Mesothelial cell of epicardium (in vitro differentiated cells): Measurements from ENCODE around the gene PJA1. TPM values are rescaled to one million over a fixed set of nuclear protein-coding genes. Genes with fewer than 3 reads are reported as not detected.

Experiments used
- DNase-seq, 2 experiments: peaks; one replicate each; pipeline ENCODE4 v3.0.0; 2021; ENCODE audit warnings: low spot score in 2 of 2; ENCODE audit not compliant: unreplicated experiment in 2 of 2
- H3K27ac Mint-ChIP-seq: 2 replicates; pipeline ENCODE4 v1.8.0; 2021; ENCODE audit warnings: mixed read lengths
- H3K27me3 Mint-ChIP-seq: 2 replicates; pipeline ENCODE4 v1.8.0; 2021; ENCODE audit warnings: low read depth, mixed read lengths
- H3K36me3 Mint-ChIP-seq: 2 replicates; pipeline ENCODE4 v1.8.0; 2021; ENCODE audit warnings: mixed read lengths
- H3K4me1 Mint-ChIP-seq: 2 replicates; pipeline ENCODE4 v1.8.0; 2021; ENCODE audit warnings: mixed read lengths
- H3K4me3 Mint-ChIP-seq: 2 replicates; pipeline ENCODE4 v1.8.0; 2021; ENCODE audit warnings: mild to moderate bottlenecking, moderate library complexity, mixed read lengths
- H3K9me3 Mint-ChIP-seq: 2 replicates; pipeline ENCODE4 v1.8.0; 2021; ENCODE audit warnings: mixed read lengths
- CTCF ChIP-seq: fragments of 200-600 bp; sonication (generic); IDR thresholded peaks from one replicate; pipeline ENCODE4 v1.5.0; 2021; ENCODE audit warnings: antibody characterized with exemption; ENCODE audit not compliant: unreplicated experiment
- total RNA-seq: library from RNA; stranded (reverse); gene quantifications from 3 replicates; pipeline ENCODE4 v1.2.1, GENCODE V29; 2021

Gene PJA1
- total RNA-seq, 1 donor from 2014 or later = 37.5 TPM

- Mint-ChIP-seq H3K36me3 (no peaks in the 10 kb centered on the region), H3K9me3 (peaks cover 14% of the 10 kb centered on the region), H3K27ac (peak overlapping the region; percentile 47), H3K27me3 (no peaks in the 10 kb centered on the region), H3K4me1 (peaks cover 2% of the 10 kb centered on the region), H3K4me3 (no peak overlapping the region)
- no peak for TF ChIP-seq CTCF
- no peak for DNase-seq
Observed at GRCh38 chrX:69203638-69204037, 38.4 kb upstream of the PJA1 start.

DNA sequence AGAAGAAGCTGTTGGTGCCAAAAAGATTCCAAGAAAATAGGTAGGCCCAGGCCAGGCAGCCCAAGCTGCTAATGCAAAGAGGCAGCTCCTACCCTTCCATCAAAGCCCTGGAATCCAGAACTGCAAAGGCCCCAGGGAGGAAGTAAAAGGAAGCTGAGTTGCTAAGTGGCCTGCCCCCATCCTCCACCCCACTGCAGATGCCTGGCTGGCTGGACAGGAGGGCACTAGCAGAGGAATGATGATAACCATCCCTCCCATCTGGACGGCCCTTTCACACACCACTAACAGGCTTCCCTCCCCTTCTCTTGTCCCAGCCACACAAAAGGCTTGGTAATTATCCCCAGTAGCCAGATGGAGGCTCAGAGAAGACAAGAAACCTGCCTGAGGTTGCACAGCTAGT, 32.4 kb upstream of the PJA1 start:
- H3K27ac Mint-ChIP-seq = no peak overlapping the region
- peaks cover 6% of the 10 kb centered on the region for H3K4me1 Mint-ChIP-seq
- H3K27me3 Mint-ChIP-seq = no peaks in the 10 kb centered on the region
- H3K4me3 Mint-ChIP-seq = no peak overlapping the region
- H3K9me3 Mint-ChIP-seq = peaks cover 4% of the 10 kb centered on the region
- no peaks in the 10 kb centered on the region for H3K36me3 Mint-ChIP-seq
- no peak for TF ChIP-seq CTCF
- no peak for DNase-seq

DNA sequence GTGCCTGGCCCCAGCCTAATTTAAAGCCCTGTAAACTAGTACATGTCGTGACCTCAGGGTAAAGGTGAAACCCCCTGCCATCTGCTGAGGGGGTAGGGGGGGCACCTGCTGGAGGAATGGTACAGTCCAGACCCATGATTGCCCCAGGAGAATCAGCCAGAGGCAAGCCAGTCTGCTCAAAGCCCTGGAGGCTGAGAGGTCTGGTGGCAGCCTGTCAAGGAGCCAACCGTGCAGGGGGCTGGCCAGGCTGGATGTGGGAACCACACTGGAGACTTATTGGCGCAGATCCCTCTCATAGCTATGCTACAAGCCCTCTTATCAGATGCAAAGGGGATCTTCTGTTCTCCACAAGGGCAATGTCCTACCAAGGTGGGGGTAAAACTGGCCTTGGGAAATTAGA, 31.4 kb upstream of the PJA1 start:
- Mint-ChIP-seq H3K9me3 (peaks cover 4% of the 10 kb centered on the region), H3K4me1 (peaks cover 6% of the 10 kb centered on the region), H3K27ac (no peak overlapping the region), H3K36me3 (no peaks in the 10 kb centered on the region), H3K27me3 (no peaks in the 10 kb centered on the region), H3K4me3 (no peak overlapping the region)
- no peak for TF ChIP-seq CTCF
- DNase-seq = no peak

GRCh38 chrX:69195810-69196209, 30.6 kb upstream of the PJA1 start:
- no peak for TF ChIP-seq CTCF
- DNase-seq = no peak
- Mint-ChIP-seq H3K36me3 (no peaks in the 10 kb centered on the region), H3K4me1 (peaks cover 6% of the 10 kb centered on the region), H3K4me3 (no peak overlapping the region), H3K27ac (no peak overlapping the region), H3K9me3 (peaks cover 4% of the 10 kb centered on the region), H3K27me3 (no peaks in the 10 kb centered on the region)

DNA sequence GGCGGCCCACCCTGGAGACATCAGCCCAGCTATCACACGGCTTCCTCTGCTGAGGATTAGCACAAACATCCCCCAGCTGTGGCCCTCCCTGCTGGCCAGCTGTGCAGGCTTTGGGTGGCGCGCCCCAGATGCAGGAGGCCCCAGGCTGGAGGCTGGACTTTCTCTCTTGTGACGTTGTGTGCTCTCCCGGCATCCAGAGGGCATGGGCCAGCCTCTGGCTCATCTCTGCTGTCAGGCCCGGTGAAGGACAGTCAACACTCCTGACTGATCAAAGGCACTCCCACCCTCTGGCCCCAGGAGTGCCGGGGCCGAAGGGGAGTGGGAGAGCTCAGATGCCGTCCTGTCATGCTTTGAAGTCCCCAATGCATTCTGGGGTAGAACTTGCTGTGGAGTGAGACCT, 29.9 kb upstream of the PJA1 start:
- Mint-ChIP-seq H3K36me3 (no peaks in the 10 kb centered on the region), H3K4me3 (no peak overlapping the region), H3K27ac (no peak overlapping the region), H3K27me3 (no peaks in the 10 kb centered on the region), H3K9me3 (peaks cover 4% of the 10 kb centered on the region), H3K4me1 (peaks cover 9% of the 10 kb centered on the region)
- DNase-seq = no peak
- no peak for TF ChIP-seq CTCF

GRCh38 chrX:69192603-69193002, 27.4 kb upstream of the PJA1 start:
- Mint-ChIP-seq H3K27me3 (no peaks in the 10 kb centered on the region), H3K27ac (no peak overlapping the region), H3K9me3 (no peaks in the 10 kb centered on the region), H3K36me3 (no peaks in the 10 kb centered on the region), H3K4me3 (no peak overlapping the region), H3K4me1 (peaks cover 15% of the 10 kb centered on the region)
- no peak for DNase-seq
- TF ChIP-seq CTCF = no peak
